SU-DHL-6 (cell line): ENCODE results near the gene PTAR1.

Source experiments
- H2AFZ ChIP-seq: fragments of 200-600 bp; sonication (generic); 2 replicates; pipeline ENCODE4 v1.6.1; 2014; ENCODE audit warnings: low read depth, mild to moderate bottlenecking, moderate library complexity, mixed read lengths, antibody characterized with exemption, low read length; ENCODE audit not compliant: severe bottlenecking
- H3F3A ChIP-seq: fragments of 200-600 bp; shearing (Covaris generic); 2 replicates; pipeline ENCODE4 v1.6.0; 2016; ENCODE audit warnings: antibody characterized with exemption, mild to moderate bottlenecking; ENCODE audit not compliant: insufficient read depth
- H3K27ac ChIP-seq: fragments of 200-600 bp; sonication (generic); 2 replicates; pipeline ENCODE4 v1.5.1; 2016; ENCODE audit warnings: low read depth, mild to moderate bottlenecking, low read length, moderate library complexity, mixed read lengths
- H3K27me3 ChIP-seq: fragments of 200-600 bp; sonication (generic), shearing (Covaris generic); 2 replicates; pipeline ENCODE4 v1.6.0; 2014; ENCODE audit warnings: mild to moderate bottlenecking, low read length
- H3K36me3 ChIP-seq: fragments of 200-600 bp; sonication (generic); 2 replicates; pipeline ENCODE4 v1.6.1; 2014; ENCODE audit warnings: mild to moderate bottlenecking, low read length, mixed read lengths
- H3K4me2 ChIP-seq: fragments of 300-600, 200-600 bp; shearing (Covaris generic), sonication (generic); 2 replicates; pipeline ENCODE4 v1.6.0; 2014; ENCODE audit warnings: low read length, low read depth, mild to moderate bottlenecking; ENCODE audit not compliant: poor library complexity, severe bottlenecking
- H3K4me3 ChIP-seq: fragments of 200-600 bp; sonication (generic); 2 replicates; pipeline ENCODE4 v1.5.1; 2014; ENCODE audit warnings: antibody characterized with exemption, low read length, mild to moderate bottlenecking, mixed read lengths; ENCODE audit not compliant: insufficient read depth, poor library complexity, severe bottlenecking
- H3K79me2 ChIP-seq: fragments of 200-600 bp; sonication (generic); 2 replicates; pipeline ENCODE4 v1.6.1; 2014; ENCODE audit warnings: mild to moderate bottlenecking, low read length, moderate library complexity; ENCODE audit not compliant: insufficient read depth
- H3K9ac ChIP-seq: fragments of 200-600 bp; sonication (generic); 2 replicates; pipeline ENCODE4 v1.7.0; 2014; ENCODE audit warnings: mild to moderate bottlenecking, low read length
- H3K9me2 ChIP-seq: fragments of 200-600 bp; sonication (generic); replicated peaks from 2 replicates; pipeline ENCODE4 v1.6.1; 2014; ENCODE audit warnings: low read length; ENCODE audit not compliant: insufficient read depth
- H3K9me3 ChIP-seq: fragments of 200-600 bp; sonication (generic); 2 replicates; pipeline ENCODE4 v1.6.1; 2014; ENCODE audit warnings: low read length, mixed read lengths; ENCODE audit not compliant: insufficient read depth
- H4K20me1 ChIP-seq: fragments of 200-600 bp; sonication (generic); 2 replicates; pipeline ENCODE4 v1.6.1; 2014; ENCODE audit warnings: low read depth, mild to moderate bottlenecking, antibody characterized with exemption, low read length, moderate library complexity, mixed read lengths
- EZH2phosphoT487 ChIP-seq: fragments of 200-600 bp; sonication (generic), shearing (Covaris generic); conservative IDR thresholded peaks from 2 replicates; pipeline ENCODE4 v1.6.1; 2018; ENCODE audit warnings: mild to moderate bottlenecking, antibody characterized with exemption, low read length, moderate library complexity, mixed read lengths
- TF ChIP-seq, protein P1 (sequence below): fragments of 200-600 bp; sonication (generic); IDR thresholded peaks from one replicate; pipeline ENCODE4 v1.5.1; 2017; ENCODE audit warnings: antibody characterized with exemption, mild to moderate bottlenecking, low read length, moderate library complexity; ENCODE audit not compliant: insufficient read depth, poor library complexity, severe bottlenecking

PTAR1 gene

DNA sequence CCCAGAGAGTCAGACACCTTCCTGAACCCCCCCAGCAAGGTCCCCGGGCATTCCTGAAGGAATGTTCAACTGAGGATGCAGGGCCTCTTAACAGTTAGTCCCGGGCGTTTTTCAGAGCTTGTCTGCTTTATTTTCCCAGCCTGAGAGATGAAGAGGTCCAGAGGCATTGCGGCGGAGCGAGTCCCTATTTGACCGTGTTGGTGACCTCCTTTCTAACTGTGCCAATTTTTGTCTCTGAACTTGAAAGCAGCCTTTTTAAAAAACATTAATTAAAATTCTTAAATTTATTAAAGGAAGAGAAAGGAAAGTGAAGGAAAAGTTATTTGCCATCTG, 433 bp upstream of the PTAR1 start:
- H4K20me1 ChIP-seq = no peaks in the 10 kb centered on the region
- H3K79me2 ChIP-seq = peaks cover 40% of the 10 kb centered on the region
- peaks cover 15% of the 10 kb centered on the region; the same call in 1 of the 2 replicates for H3K36me3 ChIP-seq
- H3K9me3 ChIP-seq = no peaks in the 10 kb centered on the region
- H2AFZ ChIP-seq = peak overlapping the region; percentile 99
- peak overlapping the region; percentile 84 for H3K9ac ChIP-seq
- TF ChIP-seq EZH2phosphoT487 = no peak
- no peaks in the 10 kb centered on the region for H3K9me2 ChIP-seq
- no peaks in the 10 kb centered on the region for H3K27me3 ChIP-seq
- 0 out of 2 replicates have a peak, but pooled peaks cover 4% of the 10 kb centered on the region for H3F3A ChIP-seq
- H3K27ac ChIP-seq = peak overlapping the region; percentile 87
- peak overlapping the region; percentile 75 for H3K4me3 ChIP-seq
- H3K4me2 ChIP-seq = peak overlapping the region; percentile 100

DNA sequence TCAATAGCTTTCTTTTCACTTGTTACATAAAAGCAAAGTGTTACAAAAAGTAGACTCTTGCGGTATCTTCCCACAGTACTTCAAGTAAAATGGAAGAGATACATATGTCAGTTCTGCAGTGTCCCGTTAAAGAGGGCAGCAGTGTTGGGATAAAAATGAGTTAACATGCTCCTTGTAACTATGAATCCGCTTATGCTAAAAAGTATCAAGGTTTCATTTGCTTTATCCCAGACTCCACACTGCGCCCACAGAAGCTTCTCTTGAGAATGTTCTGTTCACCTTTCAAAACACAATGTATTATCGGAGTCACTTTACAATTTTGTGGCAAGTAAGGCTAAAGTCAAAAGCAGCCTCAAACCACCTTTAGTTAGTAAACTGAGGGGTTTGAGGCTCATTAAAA, 790 bp downstream of the PTAR1 start:
- H3K9me2 ChIP-seq = no peaks in the 10 kb centered on the region
- peak overlapping the region; percentile 87 for H3K27ac ChIP-seq
- TF ChIP-seq EZH2phosphoT487 = no peak
- TF ChIP-seq, protein P1, sequence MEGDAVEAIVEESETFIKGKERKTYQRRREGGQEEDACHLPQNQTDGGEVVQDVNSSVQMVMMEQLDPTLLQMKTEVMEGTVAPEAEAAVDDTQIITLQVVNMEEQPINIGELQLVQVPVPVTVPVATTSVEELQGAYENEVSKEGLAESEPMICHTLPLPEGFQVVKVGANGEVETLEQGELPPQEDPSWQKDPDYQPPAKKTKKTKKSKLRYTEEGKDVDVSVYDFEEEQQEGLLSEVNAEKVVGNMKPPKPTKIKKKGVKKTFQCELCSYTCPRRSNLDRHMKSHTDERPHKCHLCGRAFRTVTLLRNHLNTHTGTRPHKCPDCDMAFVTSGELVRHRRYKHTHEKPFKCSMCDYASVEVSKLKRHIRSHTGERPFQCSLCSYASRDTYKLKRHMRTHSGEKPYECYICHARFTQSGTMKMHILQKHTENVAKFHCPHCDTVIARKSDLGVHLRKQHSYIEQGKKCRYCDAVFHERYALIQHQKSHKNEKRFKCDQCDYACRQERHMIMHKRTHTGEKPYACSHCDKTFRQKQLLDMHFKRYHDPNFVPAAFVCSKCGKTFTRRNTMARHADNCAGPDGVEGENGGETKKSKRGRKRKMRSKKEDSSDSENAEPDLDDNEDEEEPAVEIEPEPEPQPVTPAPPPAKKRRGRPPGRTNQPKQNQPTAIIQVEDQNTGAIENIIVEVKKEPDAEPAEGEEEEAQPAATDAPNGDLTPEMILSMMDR = no peak
- peak overlapping the region; percentile 84 for H3K9ac ChIP-seq
- H3K9me3 ChIP-seq = no peaks in the 10 kb centered on the region
- H2AFZ ChIP-seq = peak overlapping the region; percentile 76
- H3K4me3 ChIP-seq = peak overlapping the region; percentile 75
- H3K79me2 ChIP-seq = peaks cover 50% of the 10 kb centered on the region
- no peaks in the 10 kb centered on the region for H4K20me1 ChIP-seq
- peak overlapping the region; percentile 81 for H3K4me2 ChIP-seq
- peaks cover 15% of the 10 kb centered on the region; the same call in 1 of the 2 replicates for H3K36me3 ChIP-seq
- no peaks in the 10 kb centered on the region for H3K27me3 ChIP-seq
- H3F3A ChIP-seq = 0 out of 2 replicates have a peak, but pooled peaks cover 4% of the 10 kb centered on the region

DNA sequence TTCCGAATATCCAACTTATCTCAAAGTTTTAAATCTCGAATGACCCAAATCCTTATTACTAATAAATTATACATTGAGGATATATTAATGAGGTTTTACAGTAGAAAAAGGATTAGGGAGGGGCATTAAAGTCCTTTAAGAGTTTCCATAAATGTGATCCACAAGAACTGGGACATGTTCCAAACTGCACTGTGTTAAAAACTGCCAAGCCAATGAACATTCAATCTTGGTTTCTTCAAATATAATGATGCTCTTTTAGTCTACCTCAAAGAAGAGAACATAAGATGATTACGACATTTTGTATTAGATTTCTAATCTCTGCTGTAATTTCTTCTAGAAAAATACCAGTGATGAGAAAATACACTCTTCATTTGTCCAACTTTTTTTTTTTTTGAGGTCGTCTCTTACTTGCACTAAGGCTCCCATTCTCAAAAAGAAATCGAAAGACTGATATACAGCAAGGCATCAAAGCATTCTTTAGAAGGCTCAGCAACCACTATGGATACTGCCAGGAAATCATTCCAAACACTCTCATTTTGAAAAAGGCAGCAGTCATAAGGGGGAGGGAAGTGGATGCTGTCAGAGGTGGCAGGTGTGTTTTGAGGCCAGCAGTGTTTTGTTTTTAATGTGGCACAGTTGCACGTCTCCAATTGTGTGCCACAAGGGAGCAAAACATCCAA, 1.7 kb downstream of the PTAR1 start:
- Histone ChIP-seq H3F3A (0 out of 2 replicates have a peak, but pooled peaks cover 4% of the 10 kb centered on the region), H3K79me2 (peaks cover 58% of the 10 kb centered on the region), H3K4me3 (peak overlapping the region; percentile 75), H3K4me2 (peak overlapping the region; percentile 81), H2AFZ (no peak overlapping the region), H3K27ac (no peak overlapping the region), H3K36me3 (peaks cover 15% of the 10 kb centered on the region; the same call in 1 of the 2 replicates), H3K9me3 (no peaks in the 10 kb centered on the region), H3K9me2 (no peaks in the 10 kb centered on the region), H3K27me3 (no peaks in the 10 kb centered on the region), H3K9ac (peak overlapping the region; percentile 84), H4K20me1 (no peaks in the 10 kb centered on the region)
- TF ChIP-seq EZH2phosphoT487 = no peak
- TF ChIP-seq, protein P1 = no peak

DNA sequence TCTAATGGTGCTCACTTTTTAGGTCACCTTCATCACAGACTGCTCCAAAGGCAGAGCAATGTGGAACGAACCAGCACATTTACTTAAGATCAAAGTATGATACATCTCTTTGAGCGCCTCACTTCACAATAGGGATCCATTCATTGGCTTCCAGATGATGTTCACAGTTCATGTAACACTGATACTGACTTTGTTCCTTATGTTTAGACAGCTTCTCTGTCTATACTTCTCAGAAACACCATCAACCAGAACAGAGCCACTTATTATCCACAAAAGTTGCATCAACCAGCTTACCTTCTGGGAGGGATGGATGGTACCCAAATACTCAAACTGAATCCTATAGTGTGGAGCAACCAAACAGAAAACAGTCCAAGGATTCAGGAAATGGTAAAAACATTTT, 4.6 kb downstream of the PTAR1 start:
- no peak overlapping the region for H2AFZ ChIP-seq
- H3K27me3 ChIP-seq = no peaks in the 10 kb centered on the region
- H4K20me1 ChIP-seq = 0 out of 2 replicates have a peak, but pooled peaks cover 4% of the 10 kb centered on the region
- H3K79me2 ChIP-seq = peaks cover 88% of the 10 kb centered on the region
- no peak overlapping the region for H3K4me2 ChIP-seq
- no peak overlapping the region for H3K9ac ChIP-seq
- H3K4me3 ChIP-seq = no peak overlapping the region
- 0 out of 2 replicates have a peak, but pooled peaks cover 4% of the 10 kb centered on the region for H3F3A ChIP-seq
- no peaks in the 10 kb centered on the region for H3K9me2 ChIP-seq
- TF ChIP-seq, protein P1 = no peak
- TF ChIP-seq EZH2phosphoT487 = no peak
- no peaks in the 10 kb centered on the region for H3K9me3 ChIP-seq
- no peak overlapping the region for H3K27ac ChIP-seq
- H3K36me3 ChIP-seq = peaks cover 21% of the 10 kb centered on the region; the same call in 1 of the 2 replicates
